IMR-90 (cell line): ENCODE data around the gene ADISSP.

Experiments used
- BHLHE40 ChIP-seq: fragments of 150-350 bp; IDR thresholded peaks from 2 replicates; pipeline ENCODE4 v1.6.1; 2016; ENCODE audit warnings: mild to moderate bottlenecking, low read depth, low read length
- CEBPB ChIP-seq: IDR thresholded peaks from 2 replicates; pipeline ENCODE4 v1.6.1; 2012; ENCODE audit warnings: low read depth, low read length, improper control_type of control experiment
- CHD1 ChIP-seq: IDR thresholded peaks from 2 replicates; pipeline ENCODE4 v1.6.1; 2012; ENCODE audit warnings: low read depth, low read length, improper control_type of control experiment
- FOS ChIP-seq: fragments of 150-350 bp; IDR thresholded peaks from 2 replicates; pipeline ENCODE4 v1.6.1; 2016; ENCODE audit warnings: low read depth, low read length
- MAFK ChIP-seq: IDR thresholded peaks from 2 replicates; pipeline ENCODE4 v1.6.1; 2012; ENCODE audit warnings: low read depth, low read length, improper control_type of control experiment
- MAZ ChIP-seq: IDR thresholded peaks from 2 replicates; pipeline ENCODE4 v1.6.1; 2012; ENCODE audit warnings: low read depth, mild to moderate bottlenecking, low read length, improper control_type of control experiment, moderate library complexity, borderline replicate concordance
- MXI1 ChIP-seq: IDR thresholded peaks from 2 replicates; pipeline ENCODE4 v1.6.1; 2012; ENCODE audit warnings: low read depth, mild to moderate bottlenecking, low read length, moderate library complexity, borderline replicate concordance
- POLR2A ChIP-seq: IDR thresholded peaks from 2 replicates; pipeline ENCODE4 v1.6.1; 2012; ENCODE audit warnings: mild to moderate bottlenecking, low read depth, low read length
- RAD21 ChIP-seq: IDR thresholded peaks from 2 replicates; pipeline ENCODE4 v1.6.1; 2012; ENCODE audit warnings: low read length, improper control_type of control experiment
- RCOR1 ChIP-seq: IDR thresholded peaks from 2 replicates; pipeline ENCODE4 v1.6.1; 2012; ENCODE audit warnings: mild to moderate bottlenecking, low read length, improper control_type of control experiment; ENCODE audit not compliant: insufficient replicate concordance
- RFX5 ChIP-seq: IDR thresholded peaks from 2 replicates; pipeline ENCODE4 v1.8.0; 2012; ENCODE audit warnings: low read depth, mild to moderate bottlenecking, low read length, moderate library complexity
- SMC3 ChIP-seq: fragments of 150-350 bp; IDR thresholded peaks from 2 replicates; pipeline ENCODE4 v1.6.1; 2016; ENCODE audit warnings: low read depth, mild to moderate bottlenecking, antibody characterized with exemption, low read length, moderate library complexity
- TF ChIP-seq, protein P1 (sequence below): conservative IDR thresholded peaks from 2 replicates; pipeline ENCODE4 v1.5.1; 2012; ENCODE audit warnings: mild to moderate bottlenecking, low read depth, low read length, improper control_type of control experiment
- TF ChIP-seq, protein P2 (sequence below): fragments of 150-350 bp; IDR thresholded peaks from 2 replicates; pipeline ENCODE4 v1.6.1; 2017; ENCODE audit warnings: mild to moderate bottlenecking, antibody characterized with exemption, low read length, low read depth

DNA sequence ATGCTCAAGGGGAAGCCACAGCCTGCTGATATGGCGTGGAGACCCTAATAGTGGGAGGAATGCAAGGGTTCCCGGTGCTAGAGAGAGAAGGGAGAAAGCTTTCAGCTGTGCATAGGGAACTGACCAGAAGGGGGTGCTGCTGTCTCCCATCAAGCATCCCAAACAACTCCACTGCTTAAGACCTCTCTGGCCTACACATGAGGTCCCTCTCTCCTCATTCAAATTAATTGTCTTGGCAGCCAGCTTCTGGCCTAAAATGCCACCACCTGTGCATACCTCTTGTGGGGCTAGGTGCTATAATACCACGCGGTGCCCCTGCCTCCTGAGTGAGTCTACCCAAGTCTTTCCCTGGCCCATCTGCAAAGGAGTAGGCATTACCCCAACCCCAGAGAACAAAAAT lies 14.5 kb downstream of the ADISSP start:
- no peak for TF ChIP-seq POLR2A
- TF ChIP-seq, protein P1, sequence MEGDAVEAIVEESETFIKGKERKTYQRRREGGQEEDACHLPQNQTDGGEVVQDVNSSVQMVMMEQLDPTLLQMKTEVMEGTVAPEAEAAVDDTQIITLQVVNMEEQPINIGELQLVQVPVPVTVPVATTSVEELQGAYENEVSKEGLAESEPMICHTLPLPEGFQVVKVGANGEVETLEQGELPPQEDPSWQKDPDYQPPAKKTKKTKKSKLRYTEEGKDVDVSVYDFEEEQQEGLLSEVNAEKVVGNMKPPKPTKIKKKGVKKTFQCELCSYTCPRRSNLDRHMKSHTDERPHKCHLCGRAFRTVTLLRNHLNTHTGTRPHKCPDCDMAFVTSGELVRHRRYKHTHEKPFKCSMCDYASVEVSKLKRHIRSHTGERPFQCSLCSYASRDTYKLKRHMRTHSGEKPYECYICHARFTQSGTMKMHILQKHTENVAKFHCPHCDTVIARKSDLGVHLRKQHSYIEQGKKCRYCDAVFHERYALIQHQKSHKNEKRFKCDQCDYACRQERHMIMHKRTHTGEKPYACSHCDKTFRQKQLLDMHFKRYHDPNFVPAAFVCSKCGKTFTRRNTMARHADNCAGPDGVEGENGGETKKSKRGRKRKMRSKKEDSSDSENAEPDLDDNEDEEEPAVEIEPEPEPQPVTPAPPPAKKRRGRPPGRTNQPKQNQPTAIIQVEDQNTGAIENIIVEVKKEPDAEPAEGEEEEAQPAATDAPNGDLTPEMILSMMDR: peak; percentile 80
- peak; percentile 84 for TF ChIP-seq RAD21
- no peak for TF ChIP-seq RCOR1
- TF ChIP-seq CEBPB: no peak
- TF ChIP-seq SMC3: peak; percentile 73
- TF ChIP-seq CHD1: no peak
- TF ChIP-seq, protein P2, sequence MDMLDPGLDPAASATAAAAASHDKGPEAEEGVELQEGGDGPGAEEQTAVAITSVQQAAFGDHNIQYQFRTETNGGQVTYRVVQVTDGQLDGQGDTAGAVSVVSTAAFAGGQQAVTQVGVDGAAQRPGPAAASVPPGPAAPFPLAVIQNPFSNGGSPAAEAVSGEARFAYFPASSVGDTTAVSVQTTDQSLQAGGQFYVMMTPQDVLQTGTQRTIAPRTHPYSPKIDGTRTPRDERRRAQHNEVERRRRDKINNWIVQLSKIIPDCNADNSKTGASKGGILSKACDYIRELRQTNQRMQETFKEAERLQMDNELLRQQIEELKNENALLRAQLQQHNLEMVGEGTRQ: no peak
- TF ChIP-seq RFX5: no peak
- TF ChIP-seq FOS: no peak
- TF ChIP-seq MAZ: no peak
- no peak for TF ChIP-seq BHLHE40
- no peak for TF ChIP-seq MXI1
- TF ChIP-seq MAFK: no peak
